SU-DHL-6 (cell line): ENCODE measurements around the gene DTNA.
"Not testable (repeated sequence)": the region's sequence is repeated elsewhere in the genome, so short reads cannot be mapped to it uniquely, and the experiment has no call there.

Experiments
- CTCF ChIP-seq: fragments of 200-600 bp; sonication (generic); IDR thresholded peaks from one replicate; pipeline ENCODE4 v1.5.1; 2017; ENCODE audit warnings: antibody characterized with exemption, mild to moderate bottlenecking, low read length, moderate library complexity; ENCODE audit not compliant: insufficient read depth, poor library complexity, severe bottlenecking
- EZH2phosphoT487 ChIP-seq: fragments of 200-600 bp; sonication (generic), shearing (Covaris generic); conservative IDR thresholded peaks from 2 replicates; pipeline ENCODE4 v1.6.1; 2018; ENCODE audit warnings: mild to moderate bottlenecking, antibody characterized with exemption, low read length, moderate library complexity, mixed read lengths

GRCh38 chr18:34922594-34922993 is 212.5 kb downstream of the DTNA start:
- TF ChIP-seq CTCF, EZH2phosphoT487: not testable (repeated sequence)
